Measurements from ENCODE around the gene PMF1.
A peak's percentile ranks its signal among the peaks of the same experiment; 100 is the strongest.
"Not testable (repeated sequence)": the region's sequence is repeated elsewhere in the genome, so short reads cannot be mapped to it uniquely, and the experiment has no call there.

The PMF1 gene

DNA sequence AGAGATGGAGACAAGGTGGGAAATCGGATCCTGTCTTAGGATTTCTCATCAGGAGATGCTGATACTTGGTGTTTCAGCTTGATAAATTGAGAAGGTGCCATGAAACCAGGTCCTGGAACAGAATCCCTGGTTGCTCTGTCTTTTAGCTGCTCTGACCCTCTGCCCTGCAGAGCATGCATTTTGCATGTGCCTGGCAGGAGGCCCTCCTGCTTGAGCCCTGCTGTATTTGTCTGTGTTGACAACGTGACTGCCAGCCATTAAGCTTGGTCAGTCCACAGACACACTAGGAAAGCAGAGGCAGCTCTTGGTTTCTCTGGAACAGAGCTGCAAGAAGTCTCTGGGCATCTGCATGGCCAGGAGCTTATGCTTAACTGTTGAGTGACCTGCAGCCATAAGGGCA is 16.4 kb upstream of the PMF1 start:
- no peak for DNase-seq (ENCODE audit: low spot score)

DNA sequence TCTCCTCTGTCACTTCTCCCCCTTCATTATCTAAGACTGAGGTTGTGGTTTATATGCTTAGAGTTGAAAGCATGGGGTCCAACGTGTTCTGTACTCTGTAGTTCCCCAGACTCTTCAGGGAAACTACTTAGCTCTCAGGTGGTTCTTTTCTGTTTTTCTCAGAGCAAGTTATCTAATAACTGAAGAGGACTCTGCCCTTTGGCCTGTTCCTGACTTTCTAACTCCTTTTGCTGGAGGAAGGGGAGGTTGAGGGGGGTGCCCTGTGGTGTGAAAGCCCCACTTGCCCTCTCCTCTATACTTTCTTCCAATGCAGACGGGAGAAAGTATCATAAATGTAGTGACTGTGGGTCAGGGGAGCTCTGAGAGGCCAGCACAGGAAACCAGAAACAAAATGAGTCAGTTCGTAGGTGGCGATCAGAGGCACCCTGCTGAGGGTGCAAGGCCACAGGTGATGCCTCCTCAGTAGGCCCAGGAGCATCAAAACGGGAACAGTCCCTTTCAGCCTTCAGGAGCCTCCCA is 13.9 kb upstream of the PMF1 start:
- DNase-seq (ENCODE audit: low spot score), result no peak

DNA sequence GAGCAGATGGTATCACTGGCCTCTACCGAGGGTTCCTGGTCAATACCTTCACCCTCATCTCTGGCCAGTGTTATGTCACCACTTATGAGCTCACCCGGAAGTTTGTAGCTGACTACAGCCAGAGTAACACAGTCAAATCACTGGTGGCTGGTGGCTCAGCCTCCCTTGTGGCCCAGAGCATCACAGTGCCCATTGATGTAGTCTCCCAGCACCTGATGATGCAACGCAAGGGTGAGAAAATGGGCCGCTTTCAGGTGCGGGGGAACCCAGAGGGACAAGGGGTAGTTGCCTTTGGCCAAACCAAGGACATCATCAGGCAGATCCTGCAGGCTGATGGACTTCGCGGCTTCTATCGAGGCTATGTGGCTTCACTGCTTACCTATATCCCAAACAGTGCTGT is 12.8 kb upstream of the PMF1 start:
- no peak for DNase-seq (ENCODE audit: low spot score)

DNA sequence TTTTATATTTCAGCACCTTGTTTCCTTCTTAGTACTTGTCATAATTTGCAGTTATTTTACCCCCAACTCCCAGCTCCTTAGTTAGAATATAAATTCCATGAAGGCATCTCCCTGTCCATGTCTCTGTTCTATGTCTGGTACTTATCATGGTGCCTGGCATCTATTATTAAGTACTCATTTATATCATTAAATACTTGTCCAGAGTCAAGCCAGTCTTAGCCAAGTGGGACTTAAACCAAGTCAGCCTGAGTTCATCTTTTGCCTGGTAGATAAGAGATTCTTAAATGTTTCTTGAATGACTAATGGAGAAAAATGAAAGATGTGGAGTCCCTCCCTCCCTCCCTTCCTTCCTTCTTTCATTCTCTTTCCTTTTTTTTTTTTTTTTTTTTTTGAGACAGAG is 9.5 kb upstream of the PMF1 start:
- no peak for DNase-seq (ENCODE audit: low spot score)

DNA sequence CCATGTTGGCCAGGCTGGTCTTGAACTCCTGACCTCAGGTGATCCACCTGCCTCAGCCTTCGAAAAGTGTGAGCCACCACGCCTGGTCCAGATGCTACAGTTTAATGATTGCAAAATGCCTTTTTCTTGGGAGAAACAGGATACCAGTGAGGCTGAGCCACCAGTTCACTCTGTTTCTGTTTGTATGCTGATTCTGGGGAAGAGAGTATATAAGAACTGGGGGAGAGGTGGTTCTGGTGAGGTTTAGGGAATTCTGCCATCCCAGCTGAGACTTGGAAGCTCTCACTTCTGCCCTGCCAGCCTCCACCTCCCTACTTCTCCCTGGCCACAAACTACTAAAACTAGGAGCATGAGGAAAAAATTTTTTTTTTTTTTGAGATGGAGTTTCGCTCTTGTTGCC is 8.1 kb upstream of the PMF1 start:
- no peak for DNase-seq (ENCODE audit: low spot score)

DNA sequence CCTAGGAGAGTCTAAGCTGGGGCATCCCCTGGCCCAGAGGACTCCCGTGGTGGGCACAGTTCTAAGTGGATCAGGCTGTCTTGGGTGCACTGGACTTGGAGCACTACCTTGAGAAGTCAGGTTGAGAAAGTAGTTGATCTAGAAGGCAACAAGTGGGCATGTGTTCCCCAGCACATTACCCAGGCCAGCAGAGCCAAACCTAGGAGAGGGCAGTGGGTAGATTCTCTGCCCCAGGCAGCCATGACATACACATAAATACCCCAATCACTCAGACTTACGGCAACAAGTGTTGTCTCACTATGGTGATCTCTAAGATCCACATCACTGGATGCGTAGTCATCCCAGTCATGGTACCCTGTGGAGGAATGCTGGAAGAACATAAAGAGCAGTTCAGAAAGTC is 1.6 kb upstream of the PMF1 start:
- DNase-seq (ENCODE audit: low spot score), result no peak

DNA sequence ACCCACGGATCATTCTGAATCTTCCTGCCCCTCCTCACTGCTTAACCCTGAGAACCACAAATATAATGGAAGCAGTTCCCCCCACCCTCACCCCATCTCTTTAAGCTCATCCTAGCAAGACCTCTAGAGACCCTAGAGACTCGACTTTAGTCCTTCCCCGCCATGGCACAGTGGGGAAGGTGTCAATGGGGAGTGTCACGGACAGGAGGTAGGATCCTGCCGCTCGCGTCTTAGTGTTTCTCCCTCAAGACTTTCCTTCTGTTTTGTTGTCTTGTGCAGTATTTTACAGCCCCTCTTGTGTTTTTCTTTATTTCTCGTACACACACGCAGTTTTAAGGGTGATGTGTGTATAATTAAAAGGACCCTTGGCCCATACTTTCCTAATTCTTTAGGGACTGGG is 677 bp upstream of the PMF1 start:
- no peak for DNase-seq (ENCODE audit: low spot score)

DNA sequence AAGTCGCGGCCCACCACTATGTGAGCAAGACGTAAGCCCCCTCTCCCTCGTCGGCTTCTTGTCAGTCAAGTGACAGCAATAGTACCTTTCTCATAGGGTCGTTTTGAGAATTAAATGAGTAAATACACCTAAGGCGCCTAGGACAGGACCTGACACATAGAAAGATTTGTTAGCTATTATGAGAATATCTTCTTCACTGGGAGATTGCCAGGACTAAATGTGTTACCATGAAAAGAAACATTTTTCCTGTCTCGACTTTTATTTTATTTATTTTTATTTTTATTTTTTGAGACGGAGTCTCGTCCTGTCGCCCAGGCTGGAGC is 798 bp downstream of the PMF1 start:
- no peak for DNase-seq (ENCODE audit: low spot score)

DNA sequence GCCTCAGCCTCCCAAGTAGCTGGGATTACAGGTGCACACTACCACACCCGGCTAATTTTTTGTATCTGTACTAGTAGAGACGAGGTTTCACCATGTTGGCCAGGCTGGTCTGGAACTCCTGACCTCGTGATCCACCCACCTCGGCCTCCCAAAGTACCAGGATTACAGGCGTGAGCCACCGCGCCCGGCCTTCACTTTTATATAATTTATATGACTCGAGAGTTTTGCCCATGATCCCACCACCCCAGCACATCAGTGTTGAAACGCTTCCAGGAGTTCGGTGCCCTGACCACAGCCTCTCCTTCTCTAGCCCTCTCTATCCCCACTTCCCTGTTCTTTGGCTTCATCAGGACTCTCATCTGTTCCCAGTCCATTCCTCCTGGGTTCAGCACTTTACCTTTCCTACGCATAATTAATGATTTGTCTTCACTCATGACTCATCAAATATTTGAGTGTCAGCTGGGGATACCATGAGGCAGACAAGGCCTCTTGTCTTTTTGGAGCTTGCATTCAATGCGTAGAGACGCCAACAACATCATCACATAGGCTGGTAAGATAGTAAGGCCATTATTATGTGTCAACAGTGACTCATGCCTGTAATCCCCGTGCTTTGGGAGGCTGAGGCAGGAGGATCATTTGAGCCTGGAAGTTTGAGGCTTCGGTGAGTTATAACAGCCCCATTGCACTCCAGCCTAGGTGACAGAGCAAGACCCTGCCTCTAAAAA is 1.4 kb downstream of the PMF1 start:
- peak; percentile 38 for DNase-seq (ENCODE audit: low spot score)

DNA sequence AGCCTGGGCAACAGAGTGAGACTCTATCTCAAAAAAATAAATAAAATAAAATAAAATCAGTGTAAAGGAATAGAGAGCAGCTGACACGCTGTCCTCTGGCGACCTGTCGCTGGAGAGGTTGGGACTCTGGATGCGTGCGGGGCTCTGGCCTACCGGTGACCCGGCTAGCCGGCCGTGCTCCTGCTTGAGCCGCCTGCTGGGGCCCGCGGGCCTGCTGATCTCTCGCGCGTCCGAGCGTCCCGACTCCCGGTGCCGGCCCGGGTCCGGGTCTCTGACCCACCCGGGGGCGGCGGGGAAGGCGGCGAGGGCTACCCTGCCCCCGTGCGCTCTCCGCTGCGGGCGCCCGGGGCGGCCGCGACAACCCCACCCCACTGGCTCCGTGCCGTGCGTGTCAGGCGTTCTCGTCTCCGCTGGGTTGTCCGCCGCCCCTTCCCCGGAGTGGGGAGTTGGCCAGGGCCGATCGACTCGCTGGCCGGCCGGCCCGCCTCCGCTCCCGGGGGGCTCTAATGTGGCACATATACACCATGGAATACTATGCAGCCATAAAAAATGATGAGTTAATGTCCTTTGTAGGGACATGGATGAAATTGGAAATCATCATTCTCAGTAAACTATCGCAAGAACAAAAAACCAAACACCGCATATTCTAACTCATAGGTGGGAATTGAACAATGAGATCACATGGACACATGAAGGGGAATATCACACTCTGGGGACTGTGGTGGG is 3.7 kb downstream of the PMF1 start:
- DNase-seq (ENCODE audit: low spot score), result not testable (repeated sequence)

DNA sequence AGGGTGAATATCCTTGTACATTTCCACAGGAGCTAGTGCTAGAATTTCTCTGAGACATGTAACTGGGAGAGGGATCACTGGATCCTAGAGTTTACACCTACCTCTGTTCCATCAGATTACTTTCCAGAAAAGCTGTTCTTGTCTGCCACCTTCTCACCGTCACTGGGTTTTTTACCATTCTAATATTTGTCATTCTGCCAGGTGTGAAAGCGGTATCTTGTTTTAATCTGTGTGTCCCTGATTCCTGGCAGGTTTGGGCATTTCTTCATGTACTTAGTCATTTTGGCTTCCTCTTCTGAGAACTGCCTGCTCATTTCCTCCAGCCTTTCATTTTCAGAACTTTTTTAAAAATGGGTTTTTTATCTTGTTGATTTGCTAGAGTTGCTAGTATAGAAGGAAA is 5.1 kb downstream of the PMF1 start:
- DNase-seq (ENCODE audit: low spot score), result no peak

DNA sequence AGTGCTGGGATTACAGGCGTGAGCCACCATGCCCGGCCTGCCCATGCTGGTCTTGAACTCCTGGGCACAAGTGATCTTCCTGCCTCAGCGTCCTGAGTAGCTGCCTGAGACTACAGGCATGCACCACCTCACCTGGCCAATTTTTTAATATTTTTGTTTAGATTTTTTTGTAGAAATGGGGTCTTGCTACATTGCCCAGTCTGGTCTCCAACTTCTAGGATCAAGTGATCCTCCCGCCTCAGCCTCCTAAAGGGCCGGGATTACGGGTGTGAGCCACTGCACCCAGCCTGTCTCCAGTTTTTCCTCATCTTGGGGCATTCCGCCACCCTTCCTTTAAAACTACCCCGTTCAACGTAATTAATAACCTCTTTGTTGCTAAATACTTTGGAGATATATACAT is 7.4 kb downstream of the PMF1 start:
- DNase-seq (ENCODE audit: low spot score), result no peak

DNA sequence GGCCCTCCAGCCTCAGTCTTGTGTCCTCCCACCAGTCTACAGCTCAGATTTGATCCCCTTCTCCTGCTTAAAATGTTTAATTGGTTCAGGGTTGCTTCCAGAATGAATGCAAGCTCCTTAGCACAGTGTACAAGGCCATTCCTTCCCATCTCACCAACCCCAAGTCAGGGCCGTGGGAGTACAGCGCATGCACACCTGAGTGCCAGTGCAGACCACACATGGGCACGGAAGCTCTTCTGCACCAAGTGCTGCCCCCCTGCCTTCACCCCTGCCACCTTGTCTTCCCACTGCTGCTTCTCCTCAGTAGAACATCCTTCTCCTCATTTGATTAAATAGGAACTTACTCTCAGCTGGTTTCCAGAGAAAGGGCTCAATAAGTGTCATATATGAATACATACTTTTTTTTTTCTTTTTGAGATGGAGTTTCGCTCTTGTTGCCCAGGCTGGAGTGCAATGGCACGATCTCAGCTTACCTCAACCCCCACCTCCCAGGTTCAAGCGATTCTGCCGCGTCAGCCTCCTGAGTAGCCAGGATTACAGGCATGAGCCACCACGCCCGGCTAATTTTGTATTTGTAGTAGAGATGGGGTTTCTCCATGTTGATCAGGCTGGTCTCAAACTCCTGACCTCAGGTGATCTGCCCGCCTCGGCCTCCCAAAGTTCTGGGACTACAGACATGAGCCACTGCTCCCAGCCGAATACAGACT is 9.3 kb downstream of the PMF1 start:
- no peak for DNase-seq (ENCODE audit: low spot score)

DNA sequence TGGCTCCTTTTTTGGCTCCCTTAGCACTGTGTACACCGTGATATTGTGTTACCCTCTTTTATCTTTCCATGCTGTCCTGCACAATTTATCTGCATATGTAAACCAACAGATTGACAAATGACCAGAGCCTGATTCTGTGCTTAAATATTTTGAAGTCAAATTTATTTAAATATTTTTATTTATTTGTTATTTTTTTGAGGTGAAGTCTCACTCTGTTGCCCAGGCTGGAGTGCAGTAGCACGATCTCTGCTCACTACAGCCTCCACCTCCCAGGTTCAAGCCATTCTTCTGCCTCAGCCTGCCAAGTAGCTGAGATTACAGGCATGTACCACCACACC is 12.8 kb downstream of the PMF1 start:
- no peak for DNase-seq (ENCODE audit: low spot score)

DNA sequence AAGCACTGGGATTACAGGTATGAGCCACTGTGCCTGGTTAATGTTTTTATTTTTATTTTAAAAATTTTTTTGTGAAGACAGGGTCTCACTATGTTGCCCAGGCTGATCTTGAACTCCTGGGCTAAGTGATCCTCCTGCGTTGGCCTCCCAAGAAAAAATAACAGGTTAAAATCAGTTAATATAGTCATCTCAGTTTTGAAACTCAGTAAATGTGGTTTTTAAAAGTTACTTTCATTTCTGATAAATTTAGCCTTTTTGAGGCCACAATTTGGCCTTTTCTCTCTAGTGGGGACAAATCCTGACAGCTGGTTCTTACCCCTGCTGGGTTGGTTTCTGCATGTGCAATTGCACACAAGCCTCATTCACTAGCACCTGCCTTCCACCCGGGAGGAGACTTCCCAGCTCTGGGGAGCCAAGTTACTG is 13.3 kb downstream of the PMF1 start:
- DNase-seq (ENCODE audit: low spot score), result no peak

DNA sequence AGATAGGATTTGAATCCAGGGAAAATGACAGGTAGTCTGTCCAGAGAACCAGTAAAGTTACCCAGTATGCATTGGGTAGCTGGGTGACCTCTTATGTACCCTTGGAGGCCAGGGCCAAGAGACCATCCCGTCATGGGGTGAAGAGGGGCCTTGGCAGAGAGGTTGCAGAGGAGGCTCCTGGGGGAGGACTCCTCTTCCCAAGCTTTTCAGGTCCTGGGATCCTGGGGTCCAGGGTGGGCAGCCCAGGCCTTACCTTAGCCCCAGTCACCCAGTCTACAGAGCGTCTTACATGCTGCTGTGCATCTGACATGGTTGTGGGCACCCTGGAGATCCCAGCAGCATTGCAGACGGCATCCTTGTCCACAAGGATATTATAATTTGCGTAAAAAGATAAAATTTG is 14.0 kb downstream of the PMF1 start:
- no peak for DNase-seq (ENCODE audit: low spot score)

DNA sequence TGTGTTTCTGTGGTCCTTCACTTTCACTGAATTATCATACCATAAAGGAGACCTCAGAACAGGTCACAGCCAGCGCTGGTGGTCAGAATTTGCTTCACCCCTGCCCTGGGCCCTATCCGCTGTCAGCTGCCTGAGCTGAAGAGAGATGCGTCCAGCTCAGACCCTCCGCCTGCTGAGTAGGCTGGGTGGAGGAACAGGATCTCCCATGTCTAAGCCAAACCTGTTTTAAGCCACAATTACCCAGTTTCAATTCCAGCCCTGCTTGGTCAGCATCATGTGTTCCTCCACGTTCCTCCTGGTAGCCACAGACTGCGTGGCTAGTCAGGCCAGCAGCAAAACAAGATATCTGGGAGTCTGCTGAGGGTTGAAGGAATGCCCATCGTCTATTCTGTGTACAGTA is 15.7 kb downstream of the PMF1 start:
- peak; percentile 53 for DNase-seq (ENCODE audit: low spot score)

DNA sequence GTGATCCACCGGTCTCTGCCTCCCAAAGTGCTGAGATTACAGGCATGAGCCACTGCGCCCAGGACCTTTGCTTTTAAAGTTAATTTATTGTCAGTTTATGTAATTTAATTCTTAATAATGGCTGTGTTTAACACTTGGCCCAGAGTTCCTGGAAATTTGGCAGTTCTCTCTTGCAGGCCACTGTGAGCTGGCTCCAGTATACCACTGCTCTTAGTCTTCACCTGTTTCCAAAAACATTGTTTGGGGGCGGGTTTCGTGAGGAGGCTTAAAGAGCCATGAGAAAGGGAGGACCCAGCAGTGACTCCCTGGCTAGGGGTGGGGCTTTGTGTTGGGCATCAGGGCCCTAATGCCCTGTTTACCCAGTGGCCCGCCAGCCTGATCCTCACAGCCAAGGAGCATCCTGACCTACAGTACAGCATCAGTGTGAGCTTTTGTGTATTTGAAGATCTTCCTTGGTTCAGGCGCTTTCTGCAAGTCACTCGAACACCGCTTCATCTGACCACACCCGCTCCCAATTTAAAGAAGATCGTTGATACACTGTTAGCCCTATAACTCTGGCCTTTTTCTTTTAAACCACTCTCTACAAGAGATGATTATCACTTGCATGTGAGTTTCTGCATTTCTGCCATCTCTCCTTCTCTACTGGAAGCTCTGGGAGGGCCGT is 17.1 kb downstream of the PMF1 start:
- no peak for DNase-seq (ENCODE audit: low spot score)

DNA sequence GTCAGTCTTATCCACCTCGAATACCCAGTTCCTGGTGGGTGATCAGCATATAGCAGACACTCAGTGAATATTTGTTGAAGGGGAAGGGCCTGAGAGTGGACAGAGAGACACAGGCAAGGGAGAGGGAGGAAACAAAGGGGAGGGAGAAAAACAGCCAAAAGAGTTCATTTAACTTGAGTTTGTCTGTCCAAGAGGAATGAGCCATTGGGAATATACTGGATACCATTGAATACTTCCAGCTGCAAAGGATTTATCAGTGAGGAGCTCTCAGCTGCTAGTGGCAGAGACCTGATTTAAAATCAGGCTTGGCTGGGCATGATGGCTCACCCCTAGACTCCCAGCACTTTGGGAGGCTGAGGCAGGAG is 17.6 kb downstream of the PMF1 start:
- DNase-seq (ENCODE audit: low spot score), result no peak

DNA sequence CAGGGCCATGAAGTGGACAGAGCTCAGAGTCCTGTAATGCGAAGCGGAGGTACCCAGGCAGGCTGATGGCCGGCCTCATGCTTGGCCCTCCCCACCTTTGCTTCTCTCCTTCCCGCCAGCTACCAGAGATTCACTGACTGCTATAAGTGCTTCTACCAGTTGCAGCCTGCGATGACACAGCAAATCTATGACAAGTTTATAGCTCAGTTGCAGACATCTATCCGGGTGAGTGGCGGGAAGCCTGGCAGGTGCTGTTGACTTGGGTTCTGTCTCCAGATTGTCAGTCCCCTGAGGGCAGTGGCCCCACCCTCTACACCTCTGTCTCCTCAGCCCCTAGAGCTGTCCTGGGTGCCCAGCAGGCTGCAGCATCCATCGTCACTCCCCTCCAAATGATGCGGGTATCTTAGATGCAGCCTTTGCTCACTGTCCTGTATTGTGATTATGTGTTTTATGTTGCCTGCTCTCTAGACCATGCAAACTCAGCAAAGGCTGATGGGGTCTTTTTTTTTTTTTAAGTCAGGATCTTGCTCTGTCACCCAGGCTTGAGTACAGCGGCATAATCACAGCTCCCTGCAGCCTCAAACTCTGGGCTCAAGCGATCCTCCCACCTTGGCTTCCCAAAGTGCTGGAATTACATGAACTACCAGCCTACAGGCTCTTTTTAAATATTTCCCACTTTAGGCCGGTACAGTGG is 19.5 kb downstream of the PMF1 start:
- DNase-seq (ENCODE audit: low spot score), result no peak

DNA sequence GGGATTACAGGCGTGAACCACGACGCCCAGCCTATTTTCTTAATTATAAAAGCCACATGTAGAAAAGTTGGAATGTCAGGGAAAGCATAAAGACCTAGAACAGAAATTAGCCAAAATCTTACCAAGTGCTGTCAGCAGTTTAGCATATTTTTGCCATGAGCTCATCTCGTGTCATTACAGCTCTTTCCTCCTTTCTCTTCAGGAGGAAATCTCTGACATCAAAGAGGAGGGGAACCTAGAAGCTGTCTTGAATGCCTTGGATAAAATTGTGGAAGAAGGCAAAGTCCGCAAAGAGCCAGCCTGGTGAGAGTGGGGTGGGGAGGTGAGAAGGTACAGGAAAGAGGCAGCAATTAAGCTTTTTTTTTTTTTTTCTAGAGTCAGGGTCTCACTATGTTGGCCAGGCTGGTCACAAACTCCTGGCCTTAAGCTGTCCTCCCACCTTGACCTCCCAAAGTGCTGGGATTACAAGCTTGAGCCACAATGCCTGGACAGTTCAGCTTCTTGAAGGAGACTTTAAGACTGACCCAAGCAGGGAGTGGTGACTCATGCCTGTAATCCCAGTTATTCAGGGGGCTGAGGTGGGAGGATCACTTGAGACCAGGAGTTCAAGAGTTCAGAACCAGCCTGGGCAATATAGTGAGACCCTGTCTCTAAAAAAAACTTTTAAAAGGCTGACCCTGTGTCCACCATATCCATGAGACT is 20.8 kb downstream of the PMF1 start:
- DNase-seq (ENCODE audit: low spot score), result no peak

DNA sequence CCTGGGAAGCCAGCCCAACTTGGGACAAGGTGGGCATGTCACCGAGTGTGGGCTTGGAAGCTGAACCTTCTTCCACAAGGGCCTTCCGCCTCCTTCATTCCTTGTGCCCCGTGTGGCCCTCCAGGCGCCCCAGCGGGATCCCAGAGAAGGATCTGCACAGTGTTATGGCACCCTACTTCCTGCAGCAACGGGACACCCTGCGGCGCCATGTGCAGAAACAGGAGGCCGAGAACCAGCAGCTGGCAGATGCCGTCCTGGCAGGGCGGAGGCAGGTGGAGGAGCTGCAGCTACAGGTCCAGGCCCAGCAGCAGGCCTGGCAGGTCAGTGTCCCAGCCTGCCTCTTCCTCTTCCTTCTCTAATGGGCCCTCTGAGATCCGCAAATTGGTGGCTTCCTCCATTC is 23.4 kb downstream of the PMF1 start:
- DNase-seq (ENCODE audit: low spot score), result no peak

Data from pons (tissue), 1 donor.